ENCODE results near the gene TTC21B.
"Not testable (repeated sequence)": the region's sequence is repeated elsewhere in the genome, so short reads cannot be mapped to it uniquely, and the experiment has no call there.

The TTC21B gene

DNA sequence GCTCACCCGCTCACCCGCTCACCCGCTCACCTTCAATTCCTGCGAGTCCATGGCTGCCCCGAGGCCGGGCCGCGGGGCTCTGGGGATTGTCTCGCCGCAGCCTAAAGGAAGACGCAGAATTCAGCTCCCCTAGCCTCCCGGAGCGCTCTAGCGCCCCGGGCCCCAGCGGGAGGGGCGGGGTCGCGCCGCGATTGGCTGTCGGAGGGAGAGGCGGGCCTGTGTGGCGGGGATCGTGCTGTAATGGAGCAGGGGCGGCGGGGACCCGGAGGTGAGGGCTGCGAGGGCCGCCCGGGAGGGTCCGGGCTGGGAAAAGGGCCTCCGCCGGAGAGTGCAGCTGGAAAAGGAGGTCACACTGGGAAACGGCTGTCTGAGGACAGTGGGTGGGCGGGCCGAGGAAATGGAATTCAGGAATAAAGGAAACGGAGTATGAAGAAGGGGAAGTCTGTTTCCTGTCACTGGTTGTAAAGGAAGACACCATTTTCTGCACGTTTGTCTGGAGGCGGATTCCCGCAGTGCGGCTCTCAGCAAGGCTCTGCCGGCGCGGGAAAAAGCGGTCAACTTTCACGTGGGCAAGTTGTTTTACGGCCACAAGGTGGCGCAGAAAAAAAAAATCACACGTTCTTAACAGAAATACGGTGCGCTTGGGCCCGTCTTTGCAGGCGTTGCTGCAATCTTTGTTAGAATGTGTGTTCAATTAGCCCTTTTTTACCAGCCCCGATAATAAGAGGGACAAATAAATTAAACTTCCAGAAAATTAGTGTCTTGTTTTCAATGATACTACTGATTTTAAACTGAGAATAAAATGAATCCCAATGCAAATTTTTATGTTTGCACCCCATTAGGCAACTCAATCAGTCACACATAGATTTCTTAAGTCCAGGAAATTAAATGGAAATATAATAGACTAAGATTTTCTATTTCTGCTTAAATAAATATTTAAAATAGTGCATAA lies at the start of gene TTC21B:
Gene TTC21B (minus strand): TSS at position 122 of the 952 bp plus-strand sequence. CDS start 71 bp downstream, at position 51.
- peak; percentile 90 for DNase-seq (ENCODE audit: low read depth, low spot score)

DNA sequence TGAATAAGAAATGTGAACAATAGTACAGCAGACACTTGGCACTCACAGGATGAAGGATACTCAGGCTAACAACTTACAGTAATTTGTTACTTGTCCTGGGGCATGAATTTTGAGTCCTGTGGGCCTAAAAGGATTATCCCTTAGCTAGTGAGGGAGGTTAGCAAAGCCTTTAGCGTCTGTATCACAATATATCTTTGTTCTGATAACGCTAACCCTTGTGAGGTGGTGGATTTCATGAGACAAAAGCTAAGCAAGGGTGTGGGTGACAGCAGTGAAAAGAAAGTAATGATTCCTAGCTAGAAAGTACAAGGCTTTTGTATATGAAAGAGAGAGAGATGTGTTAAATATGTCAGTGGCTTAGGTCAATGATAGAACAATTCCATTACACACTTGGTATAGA lies 46.8 kb upstream of the TTC21B start:
- no peak for DNase-seq (ENCODE audit: low read depth, low spot score)

DNA sequence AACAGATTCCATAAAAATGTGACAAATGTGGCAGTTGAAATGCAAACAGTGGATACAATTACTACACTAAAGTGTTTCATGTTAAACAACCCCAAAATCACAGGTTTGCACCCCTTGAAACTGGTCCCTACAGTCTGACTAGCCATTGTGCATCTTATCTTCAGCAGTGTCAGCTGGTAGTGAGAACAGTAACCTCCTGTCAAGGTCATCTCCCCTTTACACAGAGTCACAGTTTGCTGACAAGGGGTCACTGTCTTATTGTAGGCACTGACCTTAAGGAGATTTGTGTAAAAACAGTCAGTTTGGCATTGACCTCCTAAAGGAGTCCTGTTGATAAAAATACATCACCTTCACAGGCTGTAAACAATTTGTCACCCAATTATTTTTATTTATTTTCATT lies 37.3 kb upstream of the TTC21B start:
- DNase-seq (ENCODE audit: low read depth, low spot score) = no peak

DNA sequence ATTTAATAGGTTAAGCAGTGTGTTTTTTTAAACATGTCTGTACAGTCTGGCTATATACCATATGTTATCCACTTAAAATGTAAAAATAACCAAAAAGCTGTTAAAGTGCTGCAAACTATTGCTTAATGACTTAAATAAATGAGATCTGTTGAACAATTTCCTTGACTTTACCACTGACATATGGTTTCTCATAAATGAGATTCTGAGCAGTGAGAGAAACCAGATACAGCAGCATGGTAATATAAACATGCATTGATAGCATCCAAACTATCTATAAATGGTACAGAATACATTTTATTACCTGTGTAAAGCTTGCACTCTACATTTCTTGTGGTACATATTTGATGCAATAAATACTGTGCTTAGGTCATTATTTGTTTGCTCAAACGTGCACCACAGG lies 36.3 kb upstream of the TTC21B start:
- no peak for DNase-seq (ENCODE audit: low read depth, low spot score)

DNA sequence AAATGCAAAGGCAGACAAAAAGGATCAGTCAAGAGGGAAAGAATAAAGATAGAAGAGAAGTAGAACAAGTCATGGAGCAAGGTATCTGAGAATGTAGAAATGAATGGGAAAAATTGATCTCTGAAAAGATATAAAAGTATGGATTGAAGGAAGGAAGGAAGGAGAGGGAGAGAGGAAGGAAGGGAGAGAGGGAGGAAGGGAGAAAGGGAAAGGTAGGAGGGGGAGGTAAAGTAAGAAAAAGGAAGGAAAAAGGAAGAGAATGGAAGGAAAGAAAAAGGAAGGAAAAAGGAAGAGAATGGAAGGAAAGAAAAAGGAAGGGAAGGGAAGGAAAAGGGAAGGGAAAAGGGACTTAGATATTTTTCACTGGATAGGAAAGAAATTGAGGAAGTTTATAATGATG lies 31.5 kb upstream of the TTC21B start:
- no peak for DNase-seq (ENCODE audit: low read depth, low spot score)

DNA sequence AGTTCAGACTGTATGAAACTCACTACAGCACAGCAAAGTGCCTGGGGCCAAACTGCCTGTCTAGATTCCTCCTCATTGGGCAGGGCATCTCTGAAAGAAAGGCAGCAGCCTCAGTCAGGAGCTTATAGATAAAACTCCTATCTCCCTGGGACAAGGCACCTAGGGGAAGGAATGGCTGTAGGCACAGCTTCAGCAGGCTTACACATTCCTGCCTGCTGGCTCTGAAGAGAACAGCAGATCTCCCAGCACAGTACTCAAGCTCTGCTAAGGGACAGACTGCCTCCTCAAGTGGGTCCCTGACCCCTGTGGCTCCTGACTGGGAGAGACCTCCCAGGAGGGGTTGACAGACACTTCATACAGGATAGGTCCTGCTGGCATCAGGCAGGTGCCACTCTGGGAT lies 18.6 kb upstream of the TTC21B start:
- not testable (repeated sequence) for DNase-seq (ENCODE audit: low read depth, low spot score)

DNA sequence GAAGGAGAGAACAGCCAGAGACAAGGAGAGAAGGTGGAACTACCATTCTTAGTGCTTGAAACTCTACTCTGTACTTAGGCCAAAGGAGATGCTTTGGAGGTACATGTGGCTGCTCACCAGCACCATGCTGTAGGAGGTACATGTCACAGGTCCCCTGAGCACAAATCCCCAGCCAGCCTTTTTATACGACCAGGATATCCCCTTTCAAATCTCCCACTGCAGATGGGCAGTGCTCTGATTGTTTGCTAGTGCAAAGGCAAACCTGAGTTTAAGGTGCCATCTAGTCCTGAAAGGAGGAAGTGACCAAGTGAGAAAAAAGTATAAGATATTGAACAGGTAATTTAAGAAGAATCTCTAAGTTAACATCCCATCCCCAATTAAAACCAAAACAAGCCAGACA lies 17.1 kb upstream of the TTC21B start:
- no peak for DNase-seq (ENCODE audit: low read depth, low spot score)

DNA sequence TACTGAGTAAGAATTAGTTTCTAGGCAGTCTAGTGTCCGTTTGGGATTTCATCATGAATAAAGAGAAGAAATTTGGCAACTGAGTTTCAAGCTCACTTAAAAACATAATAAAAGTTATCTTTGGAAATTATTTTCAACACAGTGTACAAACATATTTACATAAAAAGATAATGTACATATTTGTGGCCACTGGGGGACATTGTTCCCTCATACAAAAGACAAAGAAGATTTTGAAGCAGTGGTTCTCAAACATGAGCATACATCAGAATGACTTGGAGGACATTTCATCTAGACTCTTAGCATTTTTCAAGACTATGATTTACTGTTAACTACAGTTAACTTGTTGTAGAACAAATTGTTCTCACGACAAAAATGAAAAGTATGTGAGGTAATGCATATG lies 15.7 kb upstream of the TTC21B start:
- DNase-seq (ENCODE audit: low read depth, low spot score) = no peak

DNA sequence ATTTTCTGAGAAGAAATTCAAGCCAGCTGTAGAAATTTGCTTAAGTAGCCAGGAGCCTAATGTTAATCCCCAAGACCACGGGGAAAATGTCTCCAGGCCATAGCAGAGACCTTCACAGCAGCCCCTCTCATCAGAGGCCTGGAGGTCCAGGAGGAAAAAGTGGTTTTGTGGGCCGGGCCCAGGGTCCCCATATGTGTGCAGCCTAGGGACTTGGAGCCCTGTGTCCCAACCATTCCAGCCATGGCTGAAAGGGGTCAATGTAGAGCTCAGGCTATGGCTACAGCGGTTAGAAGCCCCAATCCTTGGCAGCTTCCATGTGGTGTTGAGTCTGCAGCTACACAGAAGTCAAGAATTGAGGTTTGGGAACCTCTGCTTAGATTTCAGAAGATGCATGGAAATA lies 14.2 kb upstream of the TTC21B start:
- DNase-seq (ENCODE audit: low read depth, low spot score) = no peak

DNA sequence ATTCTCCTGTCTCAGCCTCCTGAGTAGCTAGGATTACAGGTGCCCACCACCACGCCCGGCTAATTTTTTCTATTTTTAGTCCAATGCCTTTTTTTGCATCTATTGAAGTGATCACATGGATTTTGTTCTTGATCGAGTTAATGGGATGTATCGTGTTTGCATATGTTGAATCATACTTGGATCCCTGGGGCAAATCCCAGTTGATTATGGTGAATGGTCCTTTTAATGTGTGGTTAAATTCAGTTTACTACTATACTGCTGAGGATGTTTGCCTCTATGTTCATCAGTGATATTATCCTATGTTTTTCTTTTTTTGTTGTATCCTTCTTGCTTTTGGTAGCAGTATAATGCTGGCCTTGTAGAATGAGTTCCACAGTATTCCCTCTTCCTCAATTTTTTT lies 8.2 kb upstream of the TTC21B start:
- DNase-seq (ENCODE audit: low read depth, low spot score) = no peak

DNA sequence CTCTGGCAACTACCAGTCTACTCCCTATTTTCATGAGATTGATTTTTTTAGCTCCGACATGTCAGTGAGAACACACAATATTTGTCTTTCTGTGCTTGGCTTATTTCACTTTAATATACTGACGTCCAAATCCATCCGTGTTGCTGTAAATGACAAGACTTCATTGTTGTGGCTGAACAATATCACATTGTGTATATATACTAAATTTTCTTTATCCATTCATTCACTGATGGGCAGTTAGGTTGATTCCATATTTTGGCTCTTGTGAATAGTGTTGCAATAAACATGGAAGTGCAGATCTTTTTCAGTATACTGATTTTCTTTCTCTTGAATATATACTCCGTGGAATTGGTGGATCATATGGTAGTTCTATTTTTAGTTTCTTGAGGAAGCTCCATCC lies 5.8 kb upstream of the TTC21B start:
- DNase-seq (ENCODE audit: low read depth, low spot score) = no peak

DNA sequence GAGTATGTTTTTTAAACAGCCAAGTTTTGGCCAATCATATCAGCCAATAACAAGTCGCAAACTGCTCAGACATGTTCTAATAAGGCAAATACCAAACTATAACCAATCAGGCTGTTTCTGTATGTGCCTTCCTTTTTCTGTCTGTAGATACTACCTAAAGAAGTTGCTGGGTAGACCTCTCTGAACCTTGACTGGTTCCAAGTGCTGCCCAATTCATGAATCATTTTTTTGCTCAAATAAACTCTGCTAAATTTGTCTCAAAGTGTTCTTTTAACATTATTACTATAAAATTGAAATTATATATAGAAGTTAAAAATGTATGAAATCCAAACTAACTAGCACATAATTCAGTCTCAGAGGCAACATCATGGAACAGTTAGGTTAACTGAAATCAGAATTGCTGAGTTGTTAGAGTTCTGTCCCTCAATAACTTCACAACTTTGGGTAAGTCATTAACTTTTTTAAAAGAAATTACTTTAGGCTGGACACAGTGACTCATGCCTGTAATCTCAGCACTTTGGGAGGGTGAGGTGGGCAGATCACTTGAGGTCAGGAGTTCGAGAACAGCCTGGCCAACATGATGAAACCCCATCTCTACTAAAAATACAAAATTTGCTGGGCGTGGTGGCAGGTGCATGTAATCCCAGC lies 4.9 kb upstream of the TTC21B start:
- DNase-seq (ENCODE audit: low read depth, low spot score) = no peak

DNA sequence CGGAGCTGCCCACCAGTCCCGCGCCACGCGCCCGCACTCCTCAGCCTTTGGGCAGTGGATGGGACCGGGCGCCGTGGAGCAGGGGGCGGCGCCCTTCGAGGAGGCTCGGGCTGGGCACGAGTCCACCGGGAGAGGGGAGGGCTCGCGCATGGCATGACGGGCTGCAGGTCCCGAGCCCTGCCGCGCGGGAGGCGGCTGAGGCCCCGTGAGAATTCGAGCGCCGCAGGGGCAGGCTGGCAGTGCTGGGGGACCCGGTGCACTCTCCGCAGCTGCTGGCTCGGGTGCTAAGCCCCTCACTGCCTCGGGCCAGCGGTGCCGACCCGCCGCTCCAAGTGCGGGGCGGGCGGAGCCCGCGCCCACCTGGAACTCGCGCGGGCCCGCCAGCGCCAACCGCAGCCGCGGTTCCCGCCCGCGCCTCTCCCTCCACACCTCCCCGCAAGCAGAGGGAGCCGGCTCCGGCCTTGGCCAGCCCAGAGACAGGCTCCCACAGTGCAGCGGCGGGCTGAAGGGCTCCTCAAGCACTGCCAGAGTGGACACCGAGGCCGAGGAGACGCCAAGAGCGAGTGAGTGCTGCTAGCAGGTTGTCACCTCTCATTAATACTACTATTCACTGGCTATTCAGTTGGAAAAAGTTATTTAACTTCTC lies 3.6 kb upstream of the TTC21B start:
- no peak for DNase-seq (ENCODE audit: low read depth, low spot score)

DNA sequence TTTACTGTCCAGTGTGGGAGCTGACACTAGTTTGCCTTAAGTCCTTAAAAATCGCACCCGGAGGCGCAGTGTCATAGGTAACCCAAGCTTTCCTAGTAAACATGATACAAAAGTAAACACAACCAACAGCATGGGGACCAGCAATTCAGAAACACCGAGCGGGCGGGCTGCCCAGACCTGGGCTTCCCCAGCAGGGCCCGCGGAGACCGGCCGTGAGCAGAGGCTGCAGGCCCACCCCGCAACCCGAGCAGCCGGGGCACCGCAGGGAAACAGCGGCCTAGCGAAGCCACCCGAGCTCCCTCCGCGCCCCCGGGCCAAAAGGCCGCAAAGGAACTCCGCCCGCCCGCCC lies 296 bp downstream of the TTC21B start:
- peak; percentile 4 for DNase-seq (ENCODE audit: low read depth, low spot score)

DNA sequence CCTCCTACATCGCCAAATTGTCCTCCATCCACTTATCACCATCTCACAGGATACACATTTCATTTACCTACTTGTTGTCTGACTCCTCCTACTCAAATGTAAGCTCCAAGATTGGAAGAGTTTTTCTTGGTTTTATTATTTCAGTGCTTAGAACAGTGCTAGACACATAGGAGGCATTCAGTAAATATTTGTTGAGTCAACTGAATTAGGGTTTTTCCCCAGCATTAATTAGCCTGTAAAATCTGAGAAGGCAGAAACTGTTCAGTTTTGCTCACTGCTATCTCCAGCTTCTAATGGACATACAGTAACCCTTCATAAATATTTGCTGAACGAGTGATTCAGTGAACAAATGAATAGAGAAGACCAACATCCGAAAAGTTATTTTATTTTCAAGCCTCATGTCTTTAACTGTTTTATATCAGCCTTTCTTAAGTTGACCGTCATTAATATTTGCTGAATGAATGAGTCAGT lies 800 bp downstream of the TTC21B start:
- DNase-seq (ENCODE audit: low read depth, low spot score) = no peak

DNA sequence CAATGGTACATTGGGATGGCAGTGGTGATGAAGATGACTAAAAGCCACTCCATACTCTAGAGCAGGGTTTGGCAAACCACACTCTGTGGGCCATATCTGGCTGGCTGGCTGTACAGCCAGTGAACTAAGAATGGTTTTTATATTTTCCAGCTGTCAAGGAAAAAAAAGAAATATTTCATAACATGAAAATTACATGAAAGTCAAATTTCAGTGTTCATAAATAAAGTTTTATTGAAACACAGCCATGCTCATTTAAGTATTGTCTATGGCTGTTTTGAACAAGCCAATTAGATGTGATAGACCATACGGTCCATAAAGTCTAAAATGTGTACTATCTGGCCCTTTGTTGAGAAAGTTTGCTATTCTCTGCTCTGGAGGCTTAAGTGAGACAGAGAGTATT lies 1.5 kb downstream of the TTC21B start:
- no peak for DNase-seq (ENCODE audit: low read depth, low spot score)

DNA sequence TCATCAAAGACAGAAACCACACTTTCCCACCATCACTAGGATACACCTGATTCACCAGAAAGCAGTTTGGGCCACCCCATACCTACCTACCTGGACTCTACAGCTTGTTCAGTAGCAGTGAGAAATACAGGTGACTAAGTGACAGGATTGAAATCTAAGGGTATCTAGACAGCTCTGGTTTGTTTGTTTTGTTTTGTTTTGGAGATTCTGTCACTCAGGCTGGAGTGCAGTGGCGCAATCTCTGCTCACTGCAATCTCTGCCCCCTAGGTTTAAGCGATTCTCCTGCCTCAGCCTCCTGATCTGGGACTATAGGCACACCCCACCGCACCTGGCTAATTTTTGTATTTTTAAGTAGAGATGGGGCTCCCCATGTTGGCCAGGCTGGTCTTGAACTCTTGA lies 3.1 kb downstream of the TTC21B start:
- no peak for DNase-seq (ENCODE audit: low read depth, low spot score)

DNA sequence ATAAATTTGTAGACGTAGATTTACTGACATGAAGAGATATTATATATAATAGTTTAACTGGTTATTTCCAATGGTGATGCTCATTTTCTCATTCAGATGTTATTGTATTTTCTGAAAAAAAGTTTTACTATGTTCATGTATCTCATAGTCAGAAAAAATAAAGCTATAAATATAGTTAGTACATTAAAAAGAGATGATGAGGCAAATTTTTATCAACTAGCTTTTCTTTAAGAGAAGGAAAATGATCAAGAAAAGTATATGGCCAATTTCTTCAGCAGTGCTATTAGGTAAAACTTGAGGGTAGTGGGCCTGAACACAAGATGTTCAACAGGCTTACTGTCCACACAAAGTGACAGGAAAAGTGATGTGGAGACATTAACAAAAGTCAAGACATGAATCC lies 11.7 kb downstream of the TTC21B start:
- no peak for DNase-seq (ENCODE audit: low read depth, low spot score)

DNA sequence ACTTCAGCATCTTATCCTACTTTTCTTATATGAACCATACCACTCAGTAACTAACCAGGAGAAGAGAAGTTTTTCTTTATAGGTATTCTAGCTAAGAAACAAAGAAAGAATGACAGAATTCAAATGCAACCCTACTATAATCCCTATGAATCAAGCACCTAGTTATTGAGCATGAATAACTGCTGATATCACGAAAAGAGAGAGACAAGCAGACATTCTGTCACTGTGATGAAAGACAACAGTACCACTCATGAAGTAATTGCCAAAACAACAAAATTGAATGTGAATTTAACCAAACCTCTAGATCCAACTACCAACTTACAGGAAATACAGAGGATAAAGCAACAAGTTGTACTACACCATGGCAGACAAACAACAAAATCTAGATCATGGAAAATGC lies 15.3 kb downstream of the TTC21B start:
- no peak for DNase-seq (ENCODE audit: low read depth, low spot score)

DNA sequence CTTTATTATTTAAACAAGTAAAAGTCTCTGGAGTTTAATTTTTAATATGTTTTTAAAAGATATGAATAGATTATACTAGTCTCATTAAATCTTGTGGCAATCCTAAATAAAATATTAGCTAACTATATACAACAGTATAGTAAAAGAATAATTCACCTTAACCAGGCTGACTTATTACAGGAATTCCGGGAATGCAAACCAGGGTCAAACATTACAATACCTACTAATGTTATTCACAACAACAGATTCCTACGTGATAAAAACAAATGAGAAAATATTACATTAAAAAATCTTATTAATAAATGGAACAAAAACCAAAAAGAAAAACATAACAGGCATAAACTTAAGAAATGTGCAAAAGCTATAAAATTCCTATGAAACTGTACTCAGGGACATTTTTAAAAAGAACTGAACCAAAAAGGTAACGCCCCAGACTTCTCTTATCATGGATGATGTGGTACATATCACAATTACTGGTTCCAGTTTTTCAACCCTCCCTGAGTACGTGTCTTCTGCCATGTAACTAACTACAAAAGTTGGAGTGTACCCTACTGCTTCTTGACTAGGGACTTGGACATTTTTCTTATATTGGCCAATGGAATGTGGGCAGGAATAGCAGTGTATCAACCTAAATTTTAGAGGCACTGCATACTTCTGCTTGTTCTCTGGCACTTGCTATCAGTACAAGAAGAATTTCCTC lies 20.2 kb downstream of the TTC21B start:
- DNase-seq (ENCODE audit: low read depth, low spot score) = no peak

DNA sequence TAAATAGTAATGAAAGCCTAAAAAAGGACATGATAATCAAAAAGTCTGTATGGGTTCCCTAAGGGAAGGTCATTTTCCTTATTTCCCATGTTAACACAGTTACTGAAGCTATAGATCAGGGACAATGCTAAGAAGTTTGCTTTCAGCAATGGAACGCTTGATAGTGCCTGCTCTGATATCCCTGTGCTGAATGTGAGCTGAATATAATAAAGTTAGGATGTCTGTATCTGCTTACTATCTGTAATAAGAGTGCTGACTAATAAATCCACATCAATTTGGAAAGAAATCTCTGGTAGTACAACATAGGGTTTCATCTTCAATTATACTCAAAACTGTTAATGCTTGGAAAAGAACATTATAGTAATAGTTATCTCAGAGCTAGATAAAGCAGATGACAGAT lies 25.8 kb downstream of the TTC21B start:
- DNase-seq (ENCODE audit: low read depth, low spot score) = no peak

DNA sequence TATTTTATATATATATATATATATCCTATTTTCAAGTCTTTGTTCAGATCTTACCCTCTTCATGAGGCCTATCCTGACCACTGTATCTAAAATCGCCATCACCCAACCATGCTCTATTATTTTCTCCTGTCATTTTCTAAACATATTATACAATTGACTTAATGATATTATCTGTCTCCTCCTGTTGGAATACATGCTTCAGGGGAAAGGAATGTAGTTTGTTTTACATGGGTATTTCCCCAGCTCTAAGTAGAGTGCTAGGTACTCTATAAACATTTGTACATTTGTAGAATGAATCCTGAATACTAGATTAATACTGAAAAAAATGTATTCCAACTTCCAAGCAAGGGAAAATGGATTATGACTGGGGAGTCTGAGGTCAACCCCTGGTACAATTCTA lies 26.2 kb downstream of the TTC21B start:
- DNase-seq (ENCODE audit: low read depth, low spot score) = no peak

Measured in smooth muscle cell of the brain vasculature (primary cell).